H9 (cell line): ENCODE data around the gene IL1RAPL1. TPM values are rescaled to one million over a fixed set of nuclear protein-coding genes. Genes with fewer than 3 reads are reported as not detected.

Source experiments
- DNase-seq: peaks from one replicate; pipeline ENCODE4 v3.0.0-alpha.2; 2017
- H2AFZ ChIP-seq: one replicate; pipeline ENCODE4 v1.6.1; 2013; ENCODE audit warnings: mild to moderate bottlenecking, low read length, control low read depth, moderate library complexity
- H2AK5ac ChIP-seq: 2 replicates; pipeline ENCODE4 v1.6.1; 2013; ENCODE audit warnings: low read length, control low read depth, mixed read lengths; ENCODE audit not compliant: insufficient read length
- H2BK120ac ChIP-seq: one replicate; pipeline ENCODE4 v1.6.1; 2013; ENCODE audit warnings: low read depth, mild to moderate bottlenecking, low read length, control low read depth, inconsistent platforms; ENCODE audit not compliant: poor library complexity, severe bottlenecking
- H2BK12ac ChIP-seq: 2 replicates; pipeline ENCODE4 v1.6.1; 2013; ENCODE audit warnings: low read length, control low read depth, mixed read lengths, low read depth; ENCODE audit not compliant: insufficient read length
- H2BK15ac ChIP-seq: 2 replicates; pipeline ENCODE4 v1.6.1; 2013; ENCODE audit warnings: low read depth, low read length, control low read depth
- H2BK20ac ChIP-seq: one replicate; pipeline ENCODE4 v1.6.1; 2013; ENCODE audit warnings: low read depth, mild to moderate bottlenecking, low read length, control low read depth, inconsistent platforms; ENCODE audit not compliant: poor library complexity, severe bottlenecking
- H2BK5ac ChIP-seq: 2 replicates; pipeline ENCODE4 v1.6.1; 2013; ENCODE audit warnings: low read length, control low read depth, mixed read lengths; ENCODE audit not compliant: insufficient read length
- H3K14ac ChIP-seq: 2 replicates; pipeline ENCODE4 v1.6.1; 2013; ENCODE audit warnings: low read length, control low read depth; ENCODE audit not compliant: insufficient read depth
- H3K18ac ChIP-seq: 2 replicates; pipeline ENCODE4 v1.6.1; 2013; ENCODE audit warnings: low read depth, mild to moderate bottlenecking, mixed read lengths, low read length, control low read depth; ENCODE audit not compliant: insufficient read length
- H3K23ac ChIP-seq: 2 replicates; pipeline ENCODE4 v1.6.1; 2013; ENCODE audit warnings: low read length, control low read depth, mixed read lengths, low read depth; ENCODE audit not compliant: insufficient read length
- H3K23me2 ChIP-seq: 2 replicates; pipeline ENCODE4 v1.6.1; 2013; ENCODE audit warnings: low read depth, mild to moderate bottlenecking, mixed read lengths, low read length, control low read depth; ENCODE audit not compliant: insufficient read length, poor library complexity, severe bottlenecking
- H3K27ac ChIP-seq: 2 replicates; pipeline ENCODE4 v1.5.1; 2013; ENCODE audit warnings: low read length, control low read depth, mixed read lengths, low read depth; ENCODE audit not compliant: insufficient read length
- H3K27me3 ChIP-seq: 2 replicates; pipeline ENCODE4 v1.6.1; 2013; ENCODE audit warnings: low read length, control low read depth, inconsistent platforms; ENCODE audit not compliant: insufficient read depth
- H3K4ac ChIP-seq: 2 replicates; pipeline ENCODE4 v1.6.1; 2013; ENCODE audit warnings: low read depth, mild to moderate bottlenecking, control low read depth, inconsistent platforms, low read length, moderate library complexity
- H3K4me1 ChIP-seq: 2 replicates; pipeline ENCODE4 v1.6.1; 2013; ENCODE audit warnings: low read length, control low read depth, inconsistent platforms; ENCODE audit not compliant: insufficient read depth
- H3K4me2 ChIP-seq: 2 replicates; pipeline ENCODE4 v1.6.1; 2013; ENCODE audit warnings: low read length, control low read depth, mixed read lengths; ENCODE audit not compliant: insufficient read length, insufficient read depth
- H3K56ac ChIP-seq: 2 replicates; pipeline ENCODE4 v1.6.1; 2013; ENCODE audit warnings: low read depth, mild to moderate bottlenecking, mixed read lengths, low read length, control low read depth; ENCODE audit not compliant: insufficient read length
- H3K79me1 ChIP-seq: 2 replicates; pipeline ENCODE4 v1.6.1; 2013; ENCODE audit warnings: low read depth, mild to moderate bottlenecking, moderate library complexity, low read length, control low read depth, inconsistent platforms; ENCODE audit not compliant: insufficient read depth, poor library complexity, severe bottlenecking
- H3K79me2 ChIP-seq: 2 replicates; pipeline ENCODE4 v1.6.1; 2013; ENCODE audit warnings: low read length, control low read depth, inconsistent platforms; ENCODE audit not compliant: insufficient read depth
- H3K9ac ChIP-seq: 2 replicates; pipeline ENCODE4 v1.6.1; 2013; ENCODE audit warnings: low read length, control low read depth, mixed read lengths; ENCODE audit not compliant: insufficient read length; ENCODE audit errors: extremely low read depth
- H3K9me3 ChIP-seq: one replicate; pipeline ENCODE4 v1.6.1; 2013; ENCODE audit warnings: low read depth, low read length, inconsistent platforms; ENCODE audit not compliant: control insufficient read depth
- H3T11ph ChIP-seq: one replicate; pipeline ENCODE4 v1.6.1; 2013; ENCODE audit warnings: mild to moderate bottlenecking, low read length, control low read depth, inconsistent platforms
- H4K20me1 ChIP-seq: one replicate; pipeline ENCODE4 v1.6.1; 2013; ENCODE audit not compliant: control insufficient read depth, insufficient read length, insufficient read depth
- H4K5ac ChIP-seq: 2 replicates; pipeline ENCODE4 v1.6.1; 2013; ENCODE audit warnings: low read depth, mild to moderate bottlenecking, mixed read lengths, low read length, control low read depth; ENCODE audit not compliant: insufficient read length
- H4K8ac ChIP-seq: replicated peaks from 2 replicates; pipeline ENCODE4 v1.6.1; 2013; ENCODE audit warnings: low read length, control low read depth, mixed read lengths, low read depth; ENCODE audit not compliant: insufficient read length
- H4K91ac ChIP-seq: 2 replicates; pipeline ENCODE4 v1.6.1; 2013; ENCODE audit warnings: low read depth, mild to moderate bottlenecking, moderate library complexity, mixed read lengths, low read length, control low read depth; ENCODE audit not compliant: insufficient read length
- H3K27ac Mint-ChIP-seq, 3 experiments: 2 replicates in 2 of 3; 3 replicates in 1 of 3; pipeline ENCODE4 v1.8.0; 2020 to 2021; ENCODE audit warnings: mixed read lengths in 3 of 3, mild to moderate bottlenecking in 1 of 3, moderate library complexity in 1 of 3
- H3K27me3 Mint-ChIP-seq: 2 replicates; pipeline ENCODE4 v1.8.0; 2021; ENCODE audit warnings: low read depth, mild to moderate bottlenecking, moderate library complexity, mixed read lengths
- H3K36me3 Mint-ChIP-seq, 3 experiments: 2 replicates in 2 of 3; 3 replicates in 1 of 3; pipeline ENCODE4 v1.8.0; 2020 to 2021; ENCODE audit warnings: low read depth in 3 of 3, mixed read lengths in 3 of 3; ENCODE audit not compliant: insufficient read depth in 1 of 3
- H3K4me1 Mint-ChIP-seq, 2 experiments: 2 replicates each; pipeline ENCODE4 v1.8.0; 2020; ENCODE audit warnings: mixed read lengths in 2 of 2
- H3K4me3 Mint-ChIP-seq, 2 experiments: 2 replicates in 1 of 2; 3 replicates in 1 of 2; pipeline ENCODE4 v1.8.0; 2020 to 2021; ENCODE audit warnings: mild to moderate bottlenecking in 2 of 2, mixed read lengths in 2 of 2, moderate library complexity in 1 of 2
- H3K9me3 Mint-ChIP-seq, 2 experiments: 2 replicates in 1 of 2; 3 replicates in 1 of 2; pipeline ENCODE4 v1.8.0; 2020; ENCODE audit warnings: mild to moderate bottlenecking in 2 of 2, mixed read lengths in 2 of 2, moderate library complexity in 1 of 2
- WGBS: extraction: QIAGEN DNeasy Blood & Tissue Kit; methylation state at CpG from one replicate; pipeline ENCODE4 v1.1.7; 2013; ENCODE audit warnings: missing lambda C conversion rate, low lambda C conversion rate, mixed read lengths; ENCODE audit not compliant: insufficient read length; ENCODE audit errors: extremely low coverage; 5-methylcytosine and 5-hydroxymethylcytosine counted together
- total RNA-seq: library from RNA; stranded (reverse); gene quantifications from 2 replicates; pipeline ENCODE4 v1.2.1, GENCODE V29; 2021
- TF ChIP-seq, protein P1 (sequence below): fragments of 200-600 bp; sonication (generic); conservative IDR thresholded peaks from 3 replicates; pipeline ENCODE4 v1.8.0; 2021; ENCODE audit warnings: antibody characterized with exemption, mild to moderate bottlenecking

The IL1RAPL1 gene
- total RNA-seq, 1 experiment from 2014 or later = 0.31 TPM

DNA sequence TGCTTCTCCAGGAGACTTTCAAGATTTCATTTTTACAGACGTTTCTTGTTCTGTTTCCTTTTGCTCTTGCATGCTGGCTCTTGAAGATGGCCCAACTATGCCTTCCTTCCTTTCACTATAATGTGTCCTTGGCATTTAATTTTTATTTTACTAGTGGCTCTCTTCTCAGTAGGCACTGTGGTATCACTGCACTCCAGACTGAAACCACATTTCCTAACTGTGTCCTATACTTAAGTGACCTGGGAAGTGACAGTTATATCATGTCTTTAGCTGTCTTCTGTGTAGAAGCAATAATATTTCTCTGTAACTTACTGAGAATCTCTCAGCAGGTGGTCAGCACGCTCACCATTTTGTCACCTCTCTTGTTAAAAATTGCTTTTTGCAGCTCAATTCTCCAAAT lies 168.9 kb downstream of the IL1RAPL1 start:
- H2BK120ac ChIP-seq = no peak overlapping the region
- TF ChIP-seq, protein P1, sequence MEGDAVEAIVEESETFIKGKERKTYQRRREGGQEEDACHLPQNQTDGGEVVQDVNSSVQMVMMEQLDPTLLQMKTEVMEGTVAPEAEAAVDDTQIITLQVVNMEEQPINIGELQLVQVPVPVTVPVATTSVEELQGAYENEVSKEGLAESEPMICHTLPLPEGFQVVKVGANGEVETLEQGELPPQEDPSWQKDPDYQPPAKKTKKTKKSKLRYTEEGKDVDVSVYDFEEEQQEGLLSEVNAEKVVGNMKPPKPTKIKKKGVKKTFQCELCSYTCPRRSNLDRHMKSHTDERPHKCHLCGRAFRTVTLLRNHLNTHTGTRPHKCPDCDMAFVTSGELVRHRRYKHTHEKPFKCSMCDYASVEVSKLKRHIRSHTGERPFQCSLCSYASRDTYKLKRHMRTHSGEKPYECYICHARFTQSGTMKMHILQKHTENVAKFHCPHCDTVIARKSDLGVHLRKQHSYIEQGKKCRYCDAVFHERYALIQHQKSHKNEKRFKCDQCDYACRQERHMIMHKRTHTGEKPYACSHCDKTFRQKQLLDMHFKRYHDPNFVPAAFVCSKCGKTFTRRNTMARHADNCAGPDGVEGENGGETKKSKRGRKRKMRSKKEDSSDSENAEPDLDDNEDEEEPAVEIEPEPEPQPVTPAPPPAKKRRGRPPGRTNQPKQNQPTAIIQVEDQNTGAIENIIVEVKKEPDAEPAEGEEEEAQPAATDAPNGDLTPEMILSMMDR = no peak
- H3K4me1 ChIP-seq = no peaks in the 10 kb centered on the region
- H4K8ac ChIP-seq = no peak overlapping the region
- Mint-ChIP-seq H3K4me1 (no peaks in the 10 kb centered on the region), H3K27me3 (no peaks in the 10 kb centered on the region), H3K36me3 (no peaks in the 10 kb centered on the region; a peak in 1 of 7 replicates), H3K9me3 (peaks cover 0 to 44% of the 10 kb centered on the region in 2 experiments; a peak in 4 of 5 replicates), H3K27ac (no peak overlapping the region), H3K4me3 (no peak overlapping the region)
- no peak overlapping the region for H3K14ac ChIP-seq
- H2AFZ ChIP-seq = no peak overlapping the region
- no peaks in the 10 kb centered on the region for H4K20me1 ChIP-seq
- no peak overlapping the region for H2BK20ac ChIP-seq
- H3T11ph ChIP-seq = no peak overlapping the region
- H3K27ac ChIP-seq = no peak overlapping the region
- no peak overlapping the region for H3K23ac ChIP-seq
- no peaks in the 10 kb centered on the region for H3K79me1 ChIP-seq
- H3K9me3 ChIP-seq = no peaks in the 10 kb centered on the region
- H2BK12ac ChIP-seq = no peak overlapping the region
- H2BK5ac ChIP-seq = no peak overlapping the region
- no peak overlapping the region for H3K4ac ChIP-seq
- no peaks in the 10 kb centered on the region for H3K79me2 ChIP-seq
- no CpG with 5 or more reads among the region's 2 CpGs for WGBS
- H3K18ac ChIP-seq = no peak overlapping the region
- no peak overlapping the region for H4K5ac ChIP-seq
- H3K9ac ChIP-seq = no peak overlapping the region
- no peak overlapping the region for H2AK5ac ChIP-seq
- H4K91ac ChIP-seq = no peak overlapping the region
- no peaks in the 10 kb centered on the region for H3K23me2 ChIP-seq
- H3K56ac ChIP-seq = no peak overlapping the region
- H3K27me3 ChIP-seq = no peaks in the 10 kb centered on the region
- no peak for DNase-seq
- H3K4me2 ChIP-seq = no peak overlapping the region
- no peak overlapping the region for H2BK15ac ChIP-seq
